ENCODE data around the gene CELF1. TPM values are rescaled to one million over a fixed set of nuclear protein-coding genes. Genes with fewer than 3 reads are reported as not detected.

The CELF1 gene
- total RNA-seq, 1 donor, result 94.5 TPM

- DNase-seq (ENCODE audit: low read depth in 2 of 3, low spot score in 2 of 3), result peak; percentile 18 to 92 (median 86)
These were observed 98.7 kb downstream of the CELF1 start for GRCh38 chr11:47454258-47454671.

DNA sequence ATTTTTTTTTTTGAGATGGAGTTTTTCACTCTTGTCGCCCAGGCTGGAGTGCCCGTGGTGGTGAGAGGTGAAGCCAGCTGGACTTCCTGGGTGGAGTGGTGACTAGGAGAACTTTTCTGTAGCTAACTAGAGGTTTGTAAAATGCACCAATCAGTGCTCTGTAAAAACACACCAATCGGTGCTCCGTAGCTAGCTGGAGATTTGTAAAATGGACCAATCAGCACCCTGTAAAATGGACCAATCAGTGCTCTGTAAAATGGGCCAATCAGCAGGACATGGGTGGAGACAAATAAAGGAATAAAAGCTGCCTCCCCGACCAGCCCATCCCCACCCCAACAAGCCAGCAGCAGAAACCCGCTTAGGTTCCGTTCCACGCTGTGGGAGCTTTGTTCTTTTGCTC lies 99.6 kb downstream of the CELF1 start:
- peak in 1 of 3 donors; percentile 9 for DNase-seq (ENCODE audit: low read depth in 2 of 3, low spot score in 2 of 3)

DNA sequence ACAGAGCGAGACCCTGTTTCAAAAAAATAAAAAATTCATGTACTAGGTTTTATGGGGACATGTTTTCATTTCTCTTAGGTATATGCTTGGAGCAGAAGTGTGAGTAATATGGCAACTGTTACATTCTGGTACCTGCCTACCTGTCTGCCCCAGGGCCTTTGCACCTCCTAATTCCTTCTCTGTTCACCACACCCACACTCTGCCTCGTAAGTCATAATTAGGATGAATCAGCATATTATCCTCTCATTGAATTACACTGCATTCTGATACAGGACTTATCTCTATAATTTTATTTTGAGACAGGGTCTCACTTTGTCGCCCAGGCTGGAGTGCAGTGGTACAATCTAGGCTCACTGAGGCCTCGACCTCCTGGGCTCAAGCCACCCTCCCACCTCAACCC lies 100.9 kb downstream of the CELF1 start:
- DNase-seq (ENCODE audit: low read depth in 2 of 3, low spot score in 2 of 3), result no peak

DNA sequence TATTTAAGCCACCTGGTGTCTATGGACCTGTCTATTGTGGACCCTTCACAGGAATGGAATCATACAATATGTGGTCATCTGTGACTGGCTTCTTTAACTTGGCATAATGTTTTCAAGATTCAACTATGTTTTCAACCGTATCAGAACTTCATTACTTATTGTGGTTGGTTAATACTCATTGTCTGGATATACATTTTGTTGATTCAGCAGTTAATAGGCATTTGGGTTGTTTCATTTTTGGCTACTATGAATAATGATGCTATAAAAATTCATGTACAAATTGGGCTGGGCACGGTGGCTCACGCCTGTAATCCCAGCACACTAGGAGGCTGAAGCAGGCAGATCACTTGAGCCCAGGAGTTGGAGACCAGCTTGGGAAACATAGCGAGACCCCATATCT lies 101.5 kb downstream of the CELF1 start:
- no peak for DNase-seq (ENCODE audit: low read depth in 2 of 3, low spot score in 2 of 3)

DNA sequence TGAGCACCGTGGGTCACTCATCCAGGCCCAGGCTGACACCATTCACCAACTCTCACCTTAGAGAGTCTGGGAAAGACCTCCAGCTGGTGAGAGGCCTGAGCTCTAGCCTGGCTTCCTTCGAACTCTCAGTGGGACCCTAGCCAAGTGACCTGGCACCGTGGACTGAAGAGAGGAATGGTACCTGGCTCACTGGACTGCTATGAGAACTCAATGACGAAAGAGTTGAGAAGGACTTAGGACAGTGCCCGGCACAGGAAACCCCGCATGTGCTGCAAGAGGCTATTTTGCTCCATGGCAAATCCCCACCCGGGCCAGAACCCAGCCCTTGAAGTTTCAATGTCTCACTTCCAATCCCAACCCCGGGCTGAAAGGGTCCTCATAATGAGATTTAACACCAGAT lies 103.4 kb downstream of the CELF1 start:
- no peak for DNase-seq (ENCODE audit: low read depth in 2 of 3, low spot score in 2 of 3)

GRCh38 chr11:47448566-47449427 lies 104.1 kb downstream of the CELF1 start, which contains the start of gene RAPSN:
Gene RAPSN, minus strand, starts transcription at chr11:47449136. Its CDS starts 172 bp downstream, at chr11:47448964.
- no peak for DNase-seq (ENCODE audit: low read depth in 2 of 3, low spot score in 2 of 3)

- no peak for DNase-seq (ENCODE audit: low read depth in 2 of 3, low spot score in 2 of 3)
These were observed 105.0 kb downstream of the CELF1 start for GRCh38 chr11:47447906-47448305.

- no peak for DNase-seq (ENCODE audit: low read depth in 2 of 3, low spot score in 2 of 3)
These were observed 106.1 kb downstream of the CELF1 start for GRCh38 chr11:47446833-47447232.

DNA sequence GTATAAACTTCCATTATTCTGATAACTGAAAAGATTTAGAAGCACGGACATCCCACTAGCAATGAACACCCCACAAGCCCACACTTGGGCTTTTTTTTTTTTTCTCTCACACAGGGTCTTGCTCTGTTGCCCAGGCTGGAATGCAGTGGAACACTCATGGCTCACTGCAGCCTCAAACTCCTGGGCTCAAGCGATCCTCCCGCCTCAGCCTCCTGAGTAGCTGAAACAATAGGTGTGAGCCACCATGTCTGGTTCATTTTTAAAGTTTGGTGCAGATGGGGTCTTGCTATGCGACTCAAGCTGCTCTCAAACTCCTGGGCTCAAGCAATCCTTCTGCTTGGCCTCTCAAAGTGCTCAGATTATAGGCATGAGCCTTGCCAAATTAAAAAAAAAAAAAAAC lies 107.1 kb downstream of the CELF1 start:
- no peak for DNase-seq (ENCODE audit: low read depth in 2 of 3, low spot score in 2 of 3)

DNA sequence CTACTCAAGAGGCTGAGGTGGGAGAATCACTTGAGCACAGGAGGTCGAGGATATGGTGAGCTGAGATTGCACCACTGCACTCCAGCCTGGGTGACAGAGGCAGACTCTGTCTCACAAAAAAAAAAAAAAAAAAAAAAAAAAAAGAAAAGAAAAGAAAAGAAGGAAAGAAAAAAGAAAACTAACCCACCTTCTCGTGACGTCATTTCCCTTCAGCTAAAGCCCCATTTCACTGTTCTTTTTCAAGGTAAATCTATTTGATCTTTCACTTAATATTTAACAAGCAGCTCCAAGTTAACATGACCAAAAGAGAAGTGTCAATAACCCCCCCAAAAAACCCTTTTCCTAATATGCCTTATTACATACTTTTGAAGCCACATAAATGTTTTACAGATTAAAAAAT lies 109.1 kb downstream of the CELF1 start:
- no peak for DNase-seq (ENCODE audit: low read depth in 2 of 3, low spot score in 2 of 3)

- no peak for DNase-seq (ENCODE audit: low read depth in 2 of 3, low spot score in 2 of 3)
These were observed 109.8 kb downstream of the CELF1 start for GRCh38 chr11:47443028-47443700.

GRCh38 chr11:47442514-47442913 lies 110.4 kb downstream of the CELF1 start:
- no peak for DNase-seq (ENCODE audit: low read depth in 2 of 3, low spot score in 2 of 3)

DNA sequence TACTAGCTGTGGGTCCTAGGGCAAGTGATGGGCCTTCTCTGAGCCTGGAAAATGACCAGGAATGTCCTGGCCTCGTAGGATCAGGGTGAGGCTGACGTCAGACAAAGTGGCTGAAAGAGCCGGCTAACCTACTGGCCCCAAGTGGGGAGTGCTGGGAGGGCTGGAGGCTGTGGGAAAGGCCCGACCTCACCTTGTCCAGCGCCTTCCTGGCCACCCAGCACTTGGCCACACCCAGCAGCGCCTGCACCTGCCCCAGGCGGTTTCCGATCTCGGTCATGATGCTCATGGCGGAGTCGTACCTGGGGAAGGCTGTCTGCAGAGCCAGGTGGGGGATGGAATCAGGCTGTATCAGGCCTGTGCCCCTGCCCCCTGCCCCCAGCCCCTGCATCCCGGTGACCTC lies 111.5 kb downstream of the CELF1 start:
- no peak for DNase-seq (ENCODE audit: low read depth in 2 of 3, low spot score in 2 of 3)

DNA sequence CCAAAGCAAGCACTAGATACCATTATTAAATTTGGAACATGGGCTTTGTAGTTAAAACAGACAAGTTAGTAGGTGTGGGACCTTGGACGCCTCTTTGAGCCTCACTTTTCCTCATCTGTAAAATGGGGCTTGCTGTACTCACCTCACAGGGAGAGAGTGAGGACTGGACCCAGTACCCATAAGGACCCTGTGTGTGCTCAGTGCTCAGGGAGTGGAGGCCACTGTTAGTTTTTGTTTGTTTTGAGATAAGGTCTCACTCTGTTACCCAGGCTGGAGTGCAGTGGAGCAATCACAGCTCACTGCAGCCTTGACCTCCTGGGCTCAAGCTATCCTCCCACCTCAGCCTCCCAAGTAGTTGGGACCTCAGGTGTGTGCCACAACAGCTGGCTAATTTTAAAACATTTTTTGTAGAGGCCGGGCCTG lies 112.9 kb downstream of the CELF1 start:
- DNase-seq (ENCODE audit: low read depth in 2 of 3, low spot score in 2 of 3), result no peak

DNA sequence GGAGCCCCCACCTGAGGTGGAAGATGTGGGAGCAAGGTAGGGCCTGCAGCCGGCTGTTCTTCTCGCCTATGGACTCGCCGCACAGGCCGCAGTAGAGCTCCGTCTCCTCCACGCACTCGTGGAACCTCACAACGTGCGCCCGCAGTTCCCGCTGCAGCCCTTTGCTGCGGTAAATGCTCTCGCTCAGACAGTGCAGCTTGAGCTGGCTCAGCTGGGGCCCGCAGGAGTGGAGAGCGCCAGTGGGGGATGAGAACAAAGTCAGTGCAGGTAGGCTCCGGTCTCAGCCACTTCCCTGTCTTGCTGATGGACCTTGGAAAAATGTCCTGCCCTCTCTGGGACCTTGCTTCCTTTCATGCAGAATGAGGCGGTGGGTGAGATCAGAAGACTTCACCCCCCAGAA lies 114.2 kb downstream of the CELF1 start:
- DNase-seq (ENCODE audit: low read depth in 2 of 3, low spot score in 2 of 3), result no peak

GRCh38 chr11:47437746-47438418 lies 115.0 kb downstream of the CELF1 start:
- no peak for DNase-seq (ENCODE audit: low read depth in 2 of 3, low spot score in 2 of 3)

DNA sequence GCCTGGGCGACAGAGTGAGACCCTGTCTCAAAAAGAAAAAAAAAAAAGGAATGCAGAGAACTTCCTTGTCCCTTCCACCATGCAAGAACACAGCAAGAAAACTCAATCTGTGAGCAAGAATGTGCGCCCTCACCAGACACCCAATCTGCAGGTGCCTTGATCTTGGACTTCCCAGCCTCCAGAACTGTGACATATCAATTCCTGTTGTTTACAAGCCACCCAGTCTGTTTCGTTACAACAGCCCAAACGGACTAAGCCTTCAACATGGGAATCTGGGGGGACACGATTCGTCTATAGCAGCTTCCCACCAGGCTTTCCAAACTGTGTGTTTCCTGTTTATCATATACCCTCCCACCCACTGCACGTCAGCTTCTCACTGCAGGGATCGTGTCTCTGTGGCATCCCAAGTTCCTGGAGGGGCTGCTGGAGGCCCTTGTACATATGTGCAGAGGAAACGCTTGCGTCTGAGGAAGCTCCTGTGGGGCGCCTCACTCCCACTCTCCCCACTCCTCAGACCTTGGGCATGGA lies 115.7 kb downstream of the CELF1 start:
- no peak for DNase-seq (ENCODE audit: low read depth in 2 of 3, low spot score in 2 of 3)

DNA sequence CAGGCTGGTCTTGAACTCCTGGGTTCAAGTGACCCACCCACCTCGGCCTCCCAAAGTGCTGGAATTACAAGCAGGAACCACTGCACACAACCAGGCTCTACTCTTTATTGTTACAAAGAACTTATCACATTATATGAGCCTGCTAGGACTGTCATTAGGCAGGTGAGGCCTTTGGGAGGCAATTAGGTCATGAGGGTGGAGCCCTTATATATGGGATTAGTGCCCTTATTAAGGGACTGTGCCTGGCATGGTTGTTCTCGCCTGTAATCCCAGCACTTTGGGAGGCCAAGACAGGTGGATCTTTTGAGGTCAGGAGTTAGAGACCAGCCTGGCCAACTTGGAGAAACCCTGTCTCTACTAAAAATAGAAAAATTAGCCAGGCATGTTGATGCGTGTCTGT lies 116.2 kb downstream of the CELF1 start:
- no peak for DNase-seq (ENCODE audit: low read depth in 2 of 3, low spot score in 2 of 3)

- DNase-seq (ENCODE audit: low read depth in 2 of 3, low spot score in 2 of 3), result no peak
These were observed 117.2 kb downstream of the CELF1 start for GRCh38 chr11:47435687-47436086.

DNA sequence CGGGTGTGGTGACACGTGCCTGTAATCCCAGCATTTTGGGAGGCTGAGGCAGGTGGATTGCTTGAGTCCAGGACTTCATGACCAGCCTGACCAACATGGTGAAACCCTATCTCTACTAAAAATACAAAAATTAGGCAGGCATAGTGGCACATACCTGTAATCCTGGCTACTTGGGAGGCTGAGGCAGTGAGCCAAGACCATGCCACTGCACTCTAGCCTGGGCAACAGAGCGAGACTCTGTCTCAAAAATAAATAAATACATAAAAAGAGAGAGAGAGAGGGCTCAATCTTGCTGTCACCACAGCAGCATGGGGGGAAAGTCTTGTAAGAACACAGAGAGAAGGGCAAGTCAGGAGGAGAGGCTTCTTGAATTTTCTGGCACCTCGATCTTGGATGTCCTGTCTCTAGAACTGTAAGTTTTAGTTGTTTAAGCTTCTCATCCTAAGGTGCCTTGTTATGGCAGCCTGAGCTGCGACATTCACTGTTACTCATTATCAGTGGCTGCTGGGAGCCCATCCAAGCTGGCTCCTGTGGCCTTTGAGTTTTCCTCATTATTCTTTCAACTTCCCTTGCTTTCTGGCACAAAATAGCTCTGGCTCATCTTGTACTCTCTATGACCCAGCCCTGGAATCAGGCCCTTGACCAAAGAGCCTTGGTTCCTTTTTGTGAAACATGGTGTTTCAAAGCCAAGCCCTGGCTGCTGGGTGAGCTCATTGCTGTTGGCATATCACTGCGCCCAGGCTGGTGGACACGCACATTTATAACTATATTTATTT lies 118.7 kb downstream of the CELF1 start:
- no peak for DNase-seq (ENCODE audit: low read depth in 2 of 3, low spot score in 2 of 3)
